Activated CD4-positive, alpha-beta T cell treated with anti-CD3 and anti-CD28 coated beads for 24 hours (primary cell): ENCODE data around the gene ZC3H15.
"Not testable (repeated sequence)": the region's sequence is repeated elsewhere in the genome, so short reads cannot be mapped to it uniquely, and the experiment has no call there.

Experiments used
- DNase-seq, 2 donors: peaks; one replicate each; pipeline ENCODE4 v3.0.0-alpha.2; 2020; ENCODE audit warnings: low read depth in 2 of 2

The ZC3H15 gene

DNA sequence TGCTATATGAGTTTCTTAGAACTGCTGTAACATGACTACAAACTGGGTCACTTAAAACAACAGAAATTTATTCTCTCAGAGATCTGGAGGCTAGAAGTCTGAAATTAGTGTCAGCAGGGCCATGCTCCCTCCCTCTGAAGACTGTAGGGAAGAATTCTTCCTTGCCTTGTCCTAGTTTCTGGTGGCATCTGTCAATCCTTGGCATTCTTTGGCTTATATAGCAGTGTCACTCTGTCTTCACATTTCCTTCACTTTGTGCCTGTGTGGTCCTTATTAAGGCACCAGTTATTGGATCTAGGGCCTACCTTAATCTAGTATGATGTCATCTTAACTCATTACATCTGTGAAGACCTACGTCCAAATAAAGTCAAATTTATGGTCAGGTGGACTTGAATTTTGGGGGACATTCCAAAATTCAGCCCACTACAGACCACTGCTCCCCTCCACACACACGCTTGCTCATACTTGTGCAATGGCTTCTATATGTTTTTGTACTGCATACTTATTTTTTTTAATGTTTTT, 7.6 kb downstream of the ZC3H15 start:
- no peak for DNase-seq

DNA sequence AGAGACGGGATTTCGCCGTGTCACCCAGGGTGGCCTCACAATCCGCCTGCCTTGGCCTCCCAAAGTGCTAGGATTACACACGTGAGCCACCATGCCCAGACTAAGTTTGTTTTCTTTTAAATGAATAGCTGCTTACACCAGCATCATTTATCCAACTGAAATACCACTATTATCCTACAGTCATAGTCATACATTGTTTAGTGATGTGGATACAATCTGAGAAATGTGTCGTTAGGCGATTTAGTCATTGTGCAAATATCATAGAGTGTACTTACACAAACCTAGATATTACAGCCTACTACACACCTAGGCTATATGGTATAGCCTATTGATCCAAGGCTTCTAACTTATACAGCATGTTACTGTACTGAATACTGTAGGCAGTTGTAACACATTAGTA, 10.3 kb downstream of the ZC3H15 start:
- no peak for DNase-seq

DNA sequence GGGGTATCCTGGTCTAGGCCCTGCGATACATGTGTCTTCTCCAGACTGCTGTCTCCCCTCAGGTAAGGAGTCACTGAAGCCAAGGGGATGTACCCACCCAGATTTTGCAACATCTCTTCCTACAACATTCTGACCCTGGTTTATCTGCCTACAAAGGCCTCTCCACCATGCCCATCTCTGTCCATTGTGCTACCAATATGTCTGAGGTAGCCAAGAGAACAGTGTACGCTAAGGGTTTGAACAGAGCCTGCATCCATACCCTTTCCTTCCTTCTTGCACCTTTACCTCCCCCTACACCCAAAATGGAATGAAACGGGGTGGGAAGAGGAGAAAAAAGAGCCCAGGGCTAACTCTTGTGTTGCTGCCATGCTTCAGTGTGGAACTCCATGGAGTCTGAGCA, 11.9 kb downstream of the ZC3H15 start:
- no peak for DNase-seq

DNA sequence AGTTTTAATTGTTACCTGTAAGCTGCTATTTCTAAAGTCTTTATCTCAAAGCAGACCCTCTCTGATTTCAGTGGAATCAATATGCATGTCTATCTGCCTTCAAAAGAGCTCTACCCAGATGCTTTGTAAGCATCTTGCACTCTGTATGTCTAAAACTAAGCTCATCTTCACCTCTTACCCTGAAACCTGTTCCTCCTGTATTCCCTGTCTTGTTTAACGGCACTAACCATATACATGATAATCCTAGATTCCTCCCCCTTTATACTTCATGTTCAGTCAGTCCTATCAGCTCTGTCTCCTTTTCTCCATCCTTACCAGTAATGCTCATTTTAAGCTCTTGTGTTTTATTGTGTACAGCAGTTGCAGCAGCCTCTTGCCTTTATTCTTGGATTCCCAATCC, 12.8 kb downstream of the ZC3H15 start:
- no peak for DNase-seq

DNA sequence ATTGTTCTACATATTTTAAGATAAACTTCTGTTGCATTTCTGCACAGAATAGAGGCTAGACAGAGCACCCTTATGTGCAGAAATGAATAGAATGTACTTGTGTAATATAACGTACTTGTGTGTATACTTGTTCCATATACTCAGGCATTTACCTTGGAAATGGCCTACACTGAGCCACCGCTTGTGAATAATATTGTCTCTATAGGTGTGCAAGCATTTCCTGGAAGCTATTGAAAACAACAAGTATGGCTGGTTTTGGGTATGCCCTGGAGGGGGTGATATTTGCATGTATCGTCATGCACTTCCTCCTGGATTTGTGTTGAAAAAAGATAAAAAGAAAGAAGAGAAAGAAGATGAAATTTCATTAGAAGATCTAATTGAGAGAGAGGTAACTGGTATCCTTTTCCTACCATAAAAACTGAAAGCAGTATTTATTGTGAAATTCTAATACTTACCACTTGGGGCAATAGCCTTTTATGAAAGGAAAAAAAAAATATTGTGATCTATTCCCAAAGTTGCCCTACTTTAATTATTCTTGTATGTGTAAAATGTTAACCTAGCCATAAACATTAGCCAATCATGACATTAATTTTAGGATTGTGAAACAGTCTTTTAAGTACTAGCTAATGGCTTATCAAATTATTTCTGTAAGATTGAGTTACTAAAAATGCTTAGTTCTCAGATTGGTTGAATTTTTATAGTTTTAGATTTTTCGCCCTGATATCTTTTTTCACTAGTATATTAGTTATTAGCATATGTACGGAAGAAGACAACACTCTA, 18.0 kb downstream of the ZC3H15 start:
- DNase-seq = no peak

DNA sequence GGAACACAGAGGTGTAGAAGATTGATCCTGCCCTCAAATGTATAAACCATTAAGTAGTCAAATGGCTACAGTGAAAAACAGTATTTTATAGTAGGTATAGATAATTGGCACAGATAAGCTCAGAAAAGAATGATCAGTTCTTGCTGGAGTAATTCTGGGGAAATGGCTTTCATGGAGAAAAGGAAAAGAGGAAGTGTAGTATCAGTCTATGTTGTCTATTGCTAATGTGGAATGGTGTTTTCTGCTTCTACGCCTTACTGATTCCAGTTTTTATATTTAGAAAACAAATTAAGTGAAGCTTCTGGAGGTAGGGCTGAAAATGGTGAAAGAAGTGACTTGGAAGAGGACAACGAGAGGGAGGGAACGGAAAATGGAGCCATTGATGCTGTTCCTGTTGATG, 22.2 kb downstream of the ZC3H15 start:
- DNase-seq = no peak

DNA sequence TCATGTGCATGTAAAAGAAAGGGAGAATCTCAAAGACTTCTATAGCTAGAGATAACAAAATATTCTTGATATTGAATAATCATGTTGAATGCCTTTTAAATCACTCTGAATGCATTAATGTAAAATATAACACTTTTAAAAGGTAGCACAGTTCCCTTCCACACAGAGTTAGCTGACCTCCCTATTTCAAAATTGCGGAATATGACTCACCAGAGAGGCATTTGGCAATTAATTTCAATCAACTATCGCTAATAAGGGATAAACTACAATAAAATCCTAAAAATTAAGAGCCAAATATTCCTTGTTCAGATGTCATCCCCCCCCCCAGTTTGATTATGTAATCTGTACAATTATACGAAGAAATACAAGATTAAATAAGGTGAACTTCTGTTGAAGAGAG, 29.3 kb downstream of the ZC3H15 start:
- DNase-seq = no peak

DNA sequence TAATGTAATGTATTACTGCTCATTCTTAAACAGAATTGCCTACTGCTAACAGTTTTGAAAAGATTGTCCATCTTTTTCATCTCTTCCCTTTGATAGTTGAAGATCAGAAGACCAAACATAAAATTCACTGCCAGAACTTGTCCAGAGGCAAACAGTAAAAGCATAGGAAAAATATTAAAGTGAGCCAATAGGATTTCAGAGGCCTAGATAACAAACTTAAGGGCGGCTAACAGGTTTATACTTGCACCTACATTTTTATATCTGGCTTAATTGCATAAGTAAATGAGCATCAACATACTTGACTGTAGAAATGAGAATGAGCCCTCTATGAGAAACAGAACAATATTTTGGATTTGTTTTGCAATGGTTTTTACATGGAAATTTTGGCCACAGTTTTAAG, 30.3 kb downstream of the ZC3H15 start:
- DNase-seq = no peak

DNA sequence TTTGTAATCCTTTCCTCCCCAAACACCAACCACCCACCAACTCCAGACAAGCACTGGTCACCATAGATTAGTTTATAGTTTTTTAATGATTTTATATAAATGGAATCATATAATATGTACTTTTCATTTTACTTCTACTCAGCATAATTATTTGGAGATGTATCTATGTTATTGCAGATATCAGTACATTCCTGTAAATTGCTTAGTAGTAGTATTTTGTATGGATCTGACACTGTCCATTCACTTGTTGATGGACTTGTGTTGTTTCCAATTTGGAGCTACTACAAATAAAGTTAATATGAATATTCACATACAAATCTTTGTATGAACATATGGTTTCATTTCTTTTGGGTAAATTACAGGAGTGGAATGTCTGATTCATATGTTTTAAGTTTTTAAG, 31.0 kb downstream of the ZC3H15 start:
- no peak for DNase-seq

DNA sequence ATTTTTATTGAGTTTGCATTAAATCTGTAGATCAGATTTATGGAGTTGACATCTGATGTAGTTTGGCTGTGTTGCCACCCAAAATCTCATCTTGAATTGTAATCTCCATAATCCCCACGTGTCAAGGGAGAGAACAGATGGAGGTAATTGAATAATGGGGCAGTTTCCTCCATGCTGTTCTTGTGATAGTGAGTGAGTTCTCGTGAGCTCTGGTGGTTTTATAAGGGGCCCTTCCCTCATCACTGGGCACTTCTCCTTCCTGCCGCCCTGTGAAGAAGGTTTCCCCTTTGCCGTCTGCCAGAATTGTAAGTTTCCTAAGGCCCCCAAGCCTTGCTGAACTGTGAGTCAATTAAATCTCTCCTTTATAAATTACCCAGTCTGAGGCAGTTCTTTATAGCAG, 32.2 kb downstream of the ZC3H15 start:
- DNase-seq = no peak

DNA sequence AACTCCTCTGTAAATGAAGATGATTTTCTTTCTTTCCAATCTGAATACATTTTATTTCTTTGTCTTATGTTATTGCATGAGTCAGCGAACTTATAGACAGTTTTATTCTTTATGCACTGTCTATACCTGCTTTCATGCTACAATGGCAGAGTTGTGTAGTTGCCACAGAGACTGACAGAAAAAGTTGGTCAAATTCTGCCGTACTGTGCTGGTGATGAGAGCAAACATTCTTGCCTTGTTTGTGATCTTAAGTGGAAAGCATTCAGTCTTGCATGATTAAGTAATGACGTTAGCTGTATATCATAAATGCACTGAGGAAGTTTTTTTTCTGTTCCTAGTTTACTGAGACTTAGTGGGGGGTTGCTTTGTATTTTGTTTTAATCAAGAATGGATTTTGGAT, 32.9 kb downstream of the ZC3H15 start:
- DNase-seq = no peak

DNA sequence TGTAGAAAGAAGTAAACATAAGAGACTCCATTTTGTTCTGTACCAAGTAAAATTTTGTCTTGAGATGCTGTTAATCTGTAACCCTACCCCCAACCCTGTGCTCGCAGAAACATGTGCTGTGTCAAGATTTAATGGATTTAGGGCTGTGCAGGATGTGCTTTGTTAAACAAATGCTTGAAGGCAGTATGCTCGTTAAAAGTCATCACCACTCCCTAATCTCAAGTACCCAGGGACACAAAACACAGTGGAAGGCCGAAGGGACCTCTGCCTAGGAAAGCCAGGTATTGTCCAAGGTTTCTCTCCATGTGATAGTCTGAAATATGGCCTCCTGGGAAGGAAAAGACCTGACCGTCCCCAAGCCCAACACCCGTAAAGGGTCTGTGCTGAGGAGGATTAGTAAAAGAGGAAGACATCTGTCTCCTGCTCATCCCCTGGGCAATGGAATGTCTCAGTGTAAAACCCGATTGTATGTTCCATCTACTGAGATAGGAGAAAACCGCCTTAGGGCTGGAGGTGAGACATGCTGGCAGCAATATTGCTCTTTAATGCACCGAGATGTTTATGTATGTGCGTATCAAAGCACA, 35.6 kb downstream of the ZC3H15 start:
- not testable (repeated sequence) for DNase-seq

DNA sequence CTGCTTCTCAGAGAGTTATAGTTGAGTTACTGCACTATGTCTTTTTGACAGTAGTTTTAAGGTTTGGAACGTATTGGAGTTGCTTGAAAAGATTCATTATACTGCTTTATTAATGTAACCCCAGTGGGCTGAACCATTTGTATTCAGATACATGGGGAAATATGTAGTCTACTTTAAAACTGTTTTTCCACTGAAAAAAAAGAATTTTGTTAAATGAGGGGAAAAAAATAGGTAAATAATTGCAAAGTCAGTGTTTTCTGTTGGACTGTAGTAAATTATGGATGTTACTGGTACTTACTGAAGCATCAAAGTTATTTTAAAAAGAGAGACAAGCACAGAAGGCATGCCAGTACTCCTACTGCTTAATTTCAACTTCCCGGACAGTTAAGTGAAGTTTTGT, 36.4 kb downstream of the ZC3H15 start:
- no peak for DNase-seq

DNA sequence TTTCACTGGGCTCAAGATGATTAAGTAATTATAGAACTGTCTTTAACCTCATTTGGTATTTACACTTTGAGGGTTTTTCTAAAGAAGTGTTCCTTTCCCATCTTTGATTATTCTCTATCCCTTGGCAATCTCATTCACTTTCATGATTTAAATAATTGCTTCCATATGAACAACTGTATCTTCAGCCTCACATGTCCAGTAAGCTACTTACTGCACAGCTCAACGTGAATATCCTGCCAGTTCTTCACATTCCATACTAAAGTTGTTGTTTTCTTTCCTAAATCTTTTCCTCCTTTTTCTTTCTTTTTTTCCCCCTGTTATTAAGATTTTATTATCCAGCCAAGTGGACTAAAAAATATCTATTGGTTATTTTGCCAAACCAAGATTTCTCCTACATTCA, 37.7 kb downstream of the ZC3H15 start:
- DNase-seq = no peak

DNA sequence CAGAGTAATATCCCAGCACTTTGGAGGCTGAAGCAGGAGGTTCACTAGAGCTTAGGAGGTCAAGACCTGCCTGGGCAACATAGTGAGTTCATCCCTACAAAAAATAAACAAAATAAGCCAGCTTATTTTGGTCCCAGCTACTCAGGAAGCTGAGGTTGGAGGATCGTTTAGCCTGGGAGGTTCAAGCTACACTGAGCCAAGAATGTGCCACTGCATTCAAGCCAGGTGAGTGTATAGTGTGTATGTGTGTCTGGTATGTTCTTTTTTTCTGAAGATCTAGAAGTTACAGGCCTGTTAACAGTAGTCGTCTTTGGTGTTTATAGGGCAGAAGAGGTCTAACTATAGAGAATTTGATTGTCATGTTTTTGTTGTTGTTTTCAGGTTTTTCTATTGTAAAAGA, 40.2 kb downstream of the ZC3H15 start:
- DNase-seq = no peak

DNA sequence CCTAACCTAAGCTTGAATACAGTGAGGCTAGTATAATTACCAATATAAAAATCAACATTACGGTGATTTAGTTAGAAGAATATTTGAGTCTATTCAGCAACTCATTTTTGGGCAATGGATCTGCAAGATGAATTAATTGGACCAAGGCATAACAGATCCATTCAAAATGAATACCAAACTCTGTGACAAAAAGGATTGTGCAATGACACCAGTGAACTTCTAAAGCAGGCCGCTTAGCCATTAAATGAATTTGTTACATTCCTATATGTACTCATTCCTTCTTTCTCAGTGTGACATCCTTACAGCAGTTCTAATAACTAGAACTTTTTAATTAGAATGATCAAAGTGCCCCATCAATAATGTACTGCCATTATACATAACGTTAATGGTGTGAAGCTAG, 44.3 kb downstream of the ZC3H15 start:
- no peak for DNase-seq

DNA sequence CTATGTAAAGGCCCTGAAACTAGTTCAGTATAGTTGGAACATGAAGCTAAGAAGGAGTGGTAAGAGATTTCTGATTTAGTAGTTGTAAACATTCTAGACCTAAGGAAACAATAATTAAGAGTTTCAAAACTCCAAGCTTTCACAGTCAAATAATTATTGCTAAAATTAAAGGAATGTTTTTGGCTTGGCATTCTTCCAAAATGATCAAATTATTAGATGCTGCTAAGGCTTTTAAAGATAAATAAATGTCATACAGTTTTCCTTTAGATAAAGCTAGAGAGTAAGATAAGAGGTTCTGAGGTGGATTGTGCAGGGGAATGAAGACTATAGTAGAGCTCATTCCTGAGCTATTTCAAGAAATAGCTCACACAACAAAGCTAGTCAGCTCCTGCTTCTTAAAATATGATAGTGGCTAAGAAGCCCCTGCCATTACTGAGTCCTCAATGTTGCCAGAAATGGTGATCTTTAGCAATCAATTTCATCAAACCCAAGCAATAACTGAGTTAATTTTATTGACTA, 45.3 kb downstream of the ZC3H15 start:
- no peak for DNase-seq

DNA sequence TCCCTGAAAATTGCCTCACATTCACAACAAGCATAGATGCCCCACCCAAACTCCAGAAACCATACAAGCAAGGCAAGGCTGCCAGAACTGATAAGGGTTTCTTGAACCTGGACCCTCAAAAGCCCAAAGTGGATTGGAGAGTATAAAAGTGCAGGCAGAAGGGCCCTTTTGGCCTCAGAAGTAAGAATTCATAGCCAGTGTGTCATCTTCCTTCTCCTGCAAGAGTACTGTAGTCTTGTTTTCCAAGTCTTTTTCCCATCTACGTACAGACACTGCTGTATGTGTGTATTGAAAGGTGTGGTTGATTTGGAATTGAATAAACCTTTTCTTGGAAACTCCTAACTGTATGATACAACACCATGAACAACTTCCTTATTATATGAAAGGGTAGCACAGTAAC, 46.8 kb downstream of the ZC3H15 start:
- DNase-seq = no peak

DNA sequence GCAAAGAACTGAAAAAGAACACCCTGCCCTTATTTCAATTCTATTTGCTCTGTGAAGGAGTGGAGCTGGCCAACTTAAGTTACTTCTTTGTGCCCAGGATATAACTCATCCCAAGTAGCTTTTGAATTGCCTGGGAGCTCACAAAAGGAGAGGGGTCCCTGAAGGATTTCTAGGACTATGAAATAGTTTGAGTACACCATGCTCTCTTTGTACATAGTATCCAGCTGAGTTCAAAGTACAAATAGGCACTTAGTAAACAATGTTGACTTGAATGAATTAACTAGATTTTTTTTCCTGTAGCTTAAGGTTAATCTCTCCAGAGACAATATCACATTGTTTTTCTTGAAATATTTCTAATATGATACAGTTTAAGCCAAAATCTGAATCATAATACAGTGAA, 47.7 kb downstream of the ZC3H15 start:
- DNase-seq = no peak

DNA sequence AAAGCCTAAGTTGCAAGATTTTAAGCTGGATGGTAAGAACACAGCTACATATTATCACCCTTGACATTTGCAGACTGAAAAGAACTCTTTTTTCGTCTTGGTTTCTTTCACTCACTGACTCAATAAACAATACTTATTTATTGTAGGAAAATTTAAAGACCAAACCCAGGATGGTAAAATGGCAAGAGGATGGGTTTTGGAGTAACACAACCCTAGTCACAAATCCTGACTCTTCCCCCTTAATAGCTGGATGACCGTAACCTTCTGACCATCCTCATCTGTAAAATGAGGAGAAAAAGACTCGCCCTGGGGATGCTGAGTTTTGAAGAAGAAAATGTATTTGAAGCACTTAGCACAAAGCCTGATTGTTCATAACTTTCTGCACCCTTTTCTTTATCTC, 48.3 kb downstream of the ZC3H15 start:
- no peak for DNase-seq

DNA sequence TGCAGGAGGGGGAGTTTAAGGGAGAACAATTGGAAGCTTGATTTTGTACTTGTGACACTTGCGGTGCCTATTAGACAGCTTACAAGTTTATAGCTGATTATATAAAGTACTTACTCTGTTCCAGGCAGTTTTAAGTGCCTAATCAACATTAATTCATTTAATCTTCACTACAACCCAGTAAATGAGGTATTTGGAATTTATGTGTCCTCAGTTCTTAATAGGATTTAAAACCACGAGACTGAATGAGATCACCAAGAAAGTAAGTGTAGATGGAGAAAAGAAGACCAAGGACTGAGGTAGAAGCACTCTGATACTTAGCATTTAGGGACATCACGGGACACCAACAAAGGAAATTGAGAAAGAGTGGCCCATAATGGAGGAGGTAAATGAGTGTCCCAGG, 49.8 kb downstream of the ZC3H15 start:
- DNase-seq = no peak

DNA sequence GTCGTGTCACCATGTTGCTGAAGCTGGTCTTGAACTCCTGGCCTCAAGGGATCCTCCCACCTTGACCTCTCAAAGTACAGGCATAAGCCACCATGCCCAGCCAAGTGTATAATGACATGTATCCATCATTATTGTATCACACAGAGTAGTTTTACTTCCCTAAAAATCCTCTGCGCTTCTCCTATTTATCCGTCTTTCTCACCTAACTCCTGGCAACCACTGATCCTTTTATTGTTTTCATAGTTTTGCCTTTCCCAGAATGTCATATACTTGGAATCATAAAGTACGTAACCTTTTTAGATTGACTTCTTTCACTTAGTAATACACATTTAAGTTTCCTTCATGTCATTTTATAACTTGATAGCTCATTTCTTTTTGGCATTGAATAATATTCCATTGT, 51.0 kb downstream of the ZC3H15 start:
- DNase-seq = no peak

DNA sequence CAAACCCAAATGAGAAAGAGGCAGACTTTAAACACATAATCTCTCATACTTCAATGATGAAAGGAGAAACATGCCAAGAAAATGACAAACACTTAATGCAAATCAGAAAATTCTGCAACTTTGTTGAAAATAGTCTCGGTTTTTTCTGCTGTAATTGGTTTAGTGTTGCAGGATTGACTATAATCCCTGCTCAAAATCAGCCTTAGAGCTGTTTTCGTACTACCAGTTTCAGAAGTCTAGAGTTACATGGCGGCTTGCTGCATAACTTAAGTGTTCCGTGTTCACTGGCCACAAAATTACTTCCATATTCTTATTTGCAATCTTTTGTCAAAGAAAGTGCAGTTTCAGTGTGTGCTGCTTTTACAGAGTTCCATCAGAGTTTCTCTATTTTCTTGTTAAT, 54.9 kb downstream of the ZC3H15 start:
- DNase-seq = no peak
